OCI-LY3 (cell line): ENCODE results near the gene ASH1L.
A peak's percentile ranks its signal among the peaks of the same experiment; 100 is the strongest.

ENCODE experiments used
- EZH2phosphoT487 ChIP-seq: fragments of 200-600 bp; shearing (Covaris generic); IDR thresholded peaks from 2 replicates; pipeline ENCODE4 v1.6.1; 2018; ENCODE audit warnings: antibody characterized with exemption, mixed run types, low read depth
- TF ChIP-seq, protein P1 (sequence below): fragments of 200-600, 300-600 bp; sonication (generic); IDR thresholded peaks from 2 replicates; pipeline ENCODE4 v1.5.1; 2014; ENCODE audit warnings: antibody characterized with exemption, low read length, low read depth

DNA sequence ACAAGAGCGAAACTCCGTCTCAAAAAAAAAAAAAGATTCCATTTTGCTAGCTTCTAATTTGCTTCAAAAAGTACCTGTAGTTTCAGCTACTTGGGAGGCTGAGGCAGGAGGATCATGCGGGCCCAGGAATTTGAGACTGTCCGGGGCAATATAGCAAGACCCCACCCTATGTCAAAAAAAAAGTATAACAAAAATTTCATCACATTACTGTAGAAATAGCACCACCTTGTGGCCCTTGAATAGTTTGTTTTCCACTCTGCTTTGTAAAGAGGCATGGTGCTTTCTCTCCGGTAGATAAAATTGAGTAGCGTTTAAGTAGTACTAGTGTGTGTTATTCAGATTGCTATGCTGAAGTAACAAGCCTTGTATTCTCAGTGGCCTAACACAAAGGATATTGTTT, 29.2 kb upstream of the ASH1L start:
- TF ChIP-seq, protein P1, sequence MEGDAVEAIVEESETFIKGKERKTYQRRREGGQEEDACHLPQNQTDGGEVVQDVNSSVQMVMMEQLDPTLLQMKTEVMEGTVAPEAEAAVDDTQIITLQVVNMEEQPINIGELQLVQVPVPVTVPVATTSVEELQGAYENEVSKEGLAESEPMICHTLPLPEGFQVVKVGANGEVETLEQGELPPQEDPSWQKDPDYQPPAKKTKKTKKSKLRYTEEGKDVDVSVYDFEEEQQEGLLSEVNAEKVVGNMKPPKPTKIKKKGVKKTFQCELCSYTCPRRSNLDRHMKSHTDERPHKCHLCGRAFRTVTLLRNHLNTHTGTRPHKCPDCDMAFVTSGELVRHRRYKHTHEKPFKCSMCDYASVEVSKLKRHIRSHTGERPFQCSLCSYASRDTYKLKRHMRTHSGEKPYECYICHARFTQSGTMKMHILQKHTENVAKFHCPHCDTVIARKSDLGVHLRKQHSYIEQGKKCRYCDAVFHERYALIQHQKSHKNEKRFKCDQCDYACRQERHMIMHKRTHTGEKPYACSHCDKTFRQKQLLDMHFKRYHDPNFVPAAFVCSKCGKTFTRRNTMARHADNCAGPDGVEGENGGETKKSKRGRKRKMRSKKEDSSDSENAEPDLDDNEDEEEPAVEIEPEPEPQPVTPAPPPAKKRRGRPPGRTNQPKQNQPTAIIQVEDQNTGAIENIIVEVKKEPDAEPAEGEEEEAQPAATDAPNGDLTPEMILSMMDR: peak; percentile 76
- TF ChIP-seq EZH2phosphoT487: no peak
